GM12878 (cell line): ENCODE results near the gene ALMS1. TPM values are rescaled to one million over a fixed set of nuclear protein-coding genes. Genes with fewer than 3 reads are reported as not detected.

Source experiments
- ATAC-seq: fragments of 200-7000 bp; cut with Tn5 transposase; 3 replicates; pipeline ENCODE4 v1.9.1; 2020; ENCODE audit warnings: mild to moderate bottlenecking, moderate library complexity
- BruUV-seq: library from RNA; stranded (reverse); fragments of 400-500 nt; replicated peaks from 2 replicates; lab custom pipeline; 2021; lab: Mats Ljungman, UMichigan
- CTCF ChIA-PET: fragments of 300-600 bp; sonication (Branson Sonifier 250); formaldehyde crosslinking; extraction: SDS; loops from one replicate; lab custom pipeline; 2021; ENCODE audit warnings: inconsistent platforms; lab: Yijun Ruan, JAX
- POLR2A ChIA-PET: fragments of 350-600 bp; formaldehyde crosslinking; extraction: SDS; loops from one replicate; lab custom pipeline; 2021; ENCODE audit warnings: inconsistent platforms; lab: Charles Lee
- RAD21 ChIA-PET: fragments of 300-600 bp; sonication (Branson Sonifier 250); formaldehyde crosslinking; loops from one replicate; lab custom pipeline; 2023; ENCODE audit warnings: antibody characterized with exemption; ENCODE audit not compliant: unreplicated experiment; lab: Charles Lee
- SMC1A ChIA-PET: fragments of 300-600 bp; sonication (Branson Sonifier 250); formaldehyde crosslinking; loops from one replicate; lab custom pipeline; 2023; ENCODE audit not compliant: unreplicated experiment, uncharacterized antibody; lab: Charles Lee
- DNase-seq: peaks from one replicate; pipeline ENCODE4 v3.0.0-alpha.2; 2011; ENCODE audit warnings: low read depth, low spot score
- FAIRE-seq: peaks from 3 replicates; lab custom pipeline; 2011; peaks lifted over from hg19 to GRCh38; lab: Jason Lieb, UNC
- H2AFZ ChIP-seq: 2 replicates; pipeline ENCODE4 v1.6.0; 2011; ENCODE audit warnings: low read depth, low read length, control low read depth; ENCODE audit not compliant: control insufficient read depth
- H3K27ac ChIP-seq: 2 replicates; pipeline ENCODE4 v1.5.1; 2011; ENCODE audit warnings: control low read depth; ENCODE audit not compliant: control insufficient read depth, insufficient read depth
- H3K27me3 ChIP-seq, 2 experiments: replicated peaks in 1 of 2; 2 replicates each; pipeline versions ENCODE4 v1.6.0 to v1.6.1; 2011; ENCODE audit warnings: low read length in 1 of 2; ENCODE audit not compliant: control insufficient read depth in 2 of 2, insufficient read depth in 2 of 2
- H3K36me3 ChIP-seq, 2 experiments: 2 replicates each; pipeline ENCODE4 v1.5.1; 2011; ENCODE audit warnings: low read length in 1 of 2; ENCODE audit not compliant: control insufficient read depth in 2 of 2, insufficient read depth in 2 of 2
- H3K4me1 ChIP-seq: 2 replicates; pipeline ENCODE4 v1.6.1; 2011; ENCODE audit warnings: mild to moderate bottlenecking, low read length, moderate library complexity, mixed read lengths; ENCODE audit not compliant: control insufficient read depth, insufficient read depth
- H3K4me2 ChIP-seq: 2 replicates; pipeline ENCODE4 v1.6.0; 2011; ENCODE audit warnings: control low read depth; ENCODE audit not compliant: control insufficient read depth, insufficient read depth
- H3K4me3 ChIP-seq: fragments of 200-600 bp; sonication (generic); 2 replicates; pipeline ENCODE4 v1.5.1; 2016
- H3K79me2 ChIP-seq: 2 replicates; pipeline ENCODE4 v1.6.0; 2011; ENCODE audit warnings: low read length; ENCODE audit not compliant: control insufficient read depth, insufficient read depth
- H3K9ac ChIP-seq: 2 replicates; pipeline ENCODE4 v1.8.0; 2011; ENCODE audit warnings: low read length, control low read depth, mixed read lengths; ENCODE audit not compliant: control insufficient read depth, insufficient read depth
- H3K9me3 ChIP-seq: replicated peaks from 3 replicates; pipeline ENCODE4 v1.5.1; 2011; ENCODE audit warnings: mild to moderate bottlenecking, low read length; ENCODE audit not compliant: control insufficient read depth, insufficient read depth
- H4K20me1 ChIP-seq: 2 replicates; pipeline ENCODE4 v1.6.0; 2011; ENCODE audit not compliant: control insufficient read depth, insufficient read depth
- CEBPZ ChIP-seq: fragments of 150-350 bp; IDR thresholded peaks from 2 replicates; pipeline ENCODE4 v1.6.1; 2016; ENCODE audit warnings: low read depth, low read length
- CHD4 ChIP-seq: fragments of 200-600 bp; sonication (generic); IDR thresholded peaks from 2 replicates; pipeline ENCODE4 v1.6.1; 2016; ENCODE audit warnings: mild to moderate bottlenecking
- EP300 ChIP-seq, 2 experiments: fragments of 150-350 bp in 1 of 2; IDR thresholded peaks; 2 replicates each; pipeline ENCODE4 v1.6.1; 2011 to 2012; ENCODE audit warnings: low read depth in 2 of 2, low read length in 2 of 2, borderline replicate concordance in 1 of 2, improper control_type of control experiment in 1 of 2, inconsistent platforms in 1 of 2; ENCODE audit not compliant: control insufficient read depth in 1 of 2
- IRF4 ChIP-seq: IDR thresholded peaks from 2 replicates; pipeline ENCODE4 v1.6.1; 2011; ENCODE audit warnings: low read depth, low read length
- JUNB ChIP-seq: IDR thresholded peaks from 2 replicates; pipeline ENCODE4 v1.6.1; 2016; ENCODE audit warnings: antibody characterized with exemption, mild to moderate bottlenecking
- MAX ChIP-seq: IDR thresholded peaks from 2 replicates; pipeline ENCODE4 v1.6.1; 2012; ENCODE audit warnings: low read depth, low read length, improper control_type of control experiment
- NKRF ChIP-seq: fragments of 450-650 bp; conservative IDR thresholded peaks from 2 replicates; pipeline ENCODE4 v1.6.1; 2017; ENCODE audit warnings: mild to moderate bottlenecking, moderate library complexity
- NR2C1 ChIP-seq: fragments of 450-650 bp; IDR thresholded peaks from 2 replicates; pipeline ENCODE4 v1.6.1; 2017; ENCODE audit warnings: antibody characterized with exemption, mild to moderate bottlenecking, moderate library complexity
- RAD51 ChIP-seq: fragments of 450-650 bp; IDR thresholded peaks from 2 replicates; pipeline ENCODE4 v1.6.1; 2016; ENCODE audit warnings: moderate library complexity, mild to moderate bottlenecking, inconsistent platforms
- SKIL ChIP-seq: fragments of 450-650 bp; IDR thresholded peaks from 2 replicates; pipeline ENCODE4 v1.6.1; 2017; ENCODE audit warnings: mild to moderate bottlenecking, low read depth, inconsistent platforms; ENCODE audit not compliant: poor library complexity, severe bottlenecking
- SPI1 ChIP-seq: IDR thresholded peaks from 2 replicates; pipeline ENCODE4 v1.6.1; 2011; ENCODE audit warnings: low read depth, mild to moderate bottlenecking, low read length, moderate library complexity, borderline replicate concordance; ENCODE audit not compliant: insufficient read depth
- TARDBP ChIP-seq: IDR thresholded peaks from 2 replicates; pipeline ENCODE4 v1.6.1; 2016; ENCODE audit warnings: borderline replicate concordance
- TCF3 ChIP-seq: IDR thresholded peaks from 2 replicates; pipeline ENCODE4 v1.6.1; 2012; ENCODE audit warnings: low read depth, mild to moderate bottlenecking, low read length, borderline replicate concordance; ENCODE audit not compliant: insufficient read depth
- ZNF24 ChIP-seq: fragments of 450-650 bp; IDR thresholded peaks from 2 replicates; pipeline ENCODE4 v1.6.1; 2017; ENCODE audit warnings: antibody characterized with exemption, mild to moderate bottlenecking
- WGBS: methylation state at CpG from one replicate; pipeline ENCODE4 v1.1.6; 2016; ENCODE audit warnings: low lambda C conversion rate; ENCODE audit not compliant: insufficient replicate concordance, insufficient coverage; ENCODE audit errors: missing lambda C conversion rate; 5-methylcytosine and 5-hydroxymethylcytosine counted together
- in situ Hi-C: fragments of 300-500 bp; cut with MboI; formaldehyde crosslinking; loops from 9 replicates; pipeline ENCODE4 v1.14.3; 2018; ENCODE audit warnings: mixed read lengths
- intact Hi-C: fragments of 100-400 bp; cut with micrococcal nuclease; formaldehyde crosslinking; loops from one replicate; pipeline ENCODE4 v1.14.2; 2022; ENCODE audit not compliant: unreplicated experiment
- polyA plus RNA-seq, 11 experiments: library from polyadenylated mRNA; depleted of rRNA in 4 of 11; unstranded in 6 of 11; stranded (reverse) in 5 of 11; fragments of >200 nt; fragmentation: Nextera tagmentation in 4 of 11; fragmentation: Illumina TruSeq in 1 of 11; extraction: Ambion mirVana in 4 of 11; extraction: Trizol in 1 of 11; gene quantifications; 1 replicate in 1 of 11; 2 replicates in 10 of 11; pipeline versions ENCODE4 v1.2.1 to v1.2.3, GENCODE V29; 2011 to 2016; ENCODE audit warnings: inconsistent platforms in 2 of 11, missing spikeins in 2 of 11, low read depth in 1 of 11
- total RNA-seq, 4 experiments: library from RNA; depleted of rRNA in 3 of 4; stranded (reverse); fragments of >200 nt in 3 of 4; fragmentation: Illumina TruSeq in 1 of 4; extraction: Trizol in 1 of 4; gene quantifications; 2 replicates each; pipeline versions ENCODE4 v1.2.1 to v1.2.3, GENCODE V29; 2013 to 2021

The ALMS1 gene
- total and polyA plus RNA-seq, 10 of the 15 experiments (the other 5 are each of a cell fraction or from before 2014, with no cell fraction given), result 1.1 to 25.8 (median 10.6) TPM

- WGBS, result 0% methylated on average over 1 of the region's 1 CpG
- Histone ChIP-seq H3K27me3 (no peaks in the 10 kb centered on the region), H3K4me1 (peaks cover 18% of the 10 kb centered on the region), H4K20me1 (no peaks in the 10 kb centered on the region), H3K27ac (0 out of 2 replicates have a peak overlapping the region, but pooled peaks have one; percentile 12), H2AFZ (no peak overlapping the region), H3K4me2 (peak overlapping the region; percentile 54), H3K79me2 (no peaks in the 10 kb centered on the region), H3K9ac (no peak overlapping the region), H3K4me3 (no peak overlapping the region), H3K36me3 (peaks cover 1 to 9% of the 10 kb centered on the region in 2 experiments; a peak in 3 of 4 replicates), H3K9me3 (no peaks in the 10 kb centered on the region)
- SMC1A ChIA-PET, result interaction anchor here (1.3 to 1.7 kb wide), 2 partner anchors 21 to 31 kb away, joined by 3 to 4 read pairs; no protein-coding TSS in a partner anchor
- DNase-seq, result peak; percentile 51
- ATAC-seq, result peak; percentile 95
- RAD21 ChIA-PET, result no interaction called here
- no TSS peak for BruUV-seq
- no peak for FAIRE-seq
- in situ Hi-C loops, result no loop called here
- POLR2A ChIA-PET, result no interaction called here
- CTCF ChIA-PET, result interaction anchor here (0.6 kb wide), 1 partner anchor 516 kb away, joined by 3 read pairs; no protein-coding TSS in a partner anchor
- intact Hi-C loops, result no loop called here
- peak; percentile 67 for TF ChIP-seq SKIL
- TF ChIP-seq TARDBP, result no peak
- TF ChIP-seq IRF4, result 0 out of 2 replicates have a peak, but pooled peaks have one; percentile 46
- no peak for TF ChIP-seq EP300 (IDR thresholded peaks at IDR 0.05; ENCODE audit: borderline replicate concordance in 1 of 2, control insufficient read depth in 1 of 2, low read depth in 2 of 2, low read length in 2 of 2)
- TF ChIP-seq RAD51, result peak; percentile 40; the same call in 1 of the 2 replicates
- peak; percentile 42; the same call in 1 of the 2 replicates for TF ChIP-seq JUNB
- peak; percentile 26; the same call in 1 of the 2 replicates for TF ChIP-seq SPI1
- TF ChIP-seq MAX, result no peak
- no peak for TF ChIP-seq NR2C1
- TF ChIP-seq ZNF24, result no peak
- no peak for TF ChIP-seq CEBPZ
- no peak for TF ChIP-seq CHD4
- no peak for TF ChIP-seq NKRF
- 0 out of 2 replicates have a peak, but pooled peaks have one; percentile 13 for TF ChIP-seq TCF3
Measured at GRCh38 chr2:73451263-73451972, 65.8 kb downstream of the ALMS1 start.
